Subcutaneous adipose tissue (tissue), 4 donors: ENCODE measurements around the gene MMP1. TPM values are rescaled to one million over a fixed set of nuclear protein-coding genes. Genes with fewer than 3 reads are reported as not detected.

Source experiments
- total RNA-seq, 4 donors: library from RNA; depleted of rRNA; stranded (reverse); fragments of >200 nt; gene quantifications; one replicate each; pipeline ENCODE4 v1.1.0, GENCODE V29; 2016

MMP1 gene
- total RNA-seq, 4 donors from 2014 or later: not detected

Other genes with a start within 250 kb of the MMP1 start
- gene MMP20, start 172.8 kb downstream of the MMP1 start, total RNA-seq: not detected
- gene MMP27, start 92.4 kb downstream of the MMP1 start, total RNA-seq: 1 to 10 TPM in 1 of 4 donors, under 1 TPM in 1, not detected in 2; 0.68 to 2.6 TPM
- gene MMP8, start 73.2 kb downstream of the MMP1 start, total RNA-seq: 10 to 100 TPM in 1 of 4 donors, 1 to 10 TPM in 1, under 1 TPM in 2; 0.19 to 11.7 (median 2.1) TPM
- not detected for gene MMP10, start 17.5 kb downstream of the MMP1 start, total RNA-seq
- gene MMP3, start 45.4 kb upstream of the MMP1 start, total RNA-seq: 100 to 1,000 TPM in 2 of 4 donors, 1 to 10 TPM in 2; 5.4 to 672 (median 67.4) TPM
- 10 to 100 TPM in 1 of 4 donors, not detected in 3; 17.0 TPM for gene MMP12, start 76.8 kb upstream of the MMP1 start, total RNA-seq
- under 1 TPM in 2 of 4 donors, not detected in 2; 0.38 to 0.44 TPM for gene MMP13, start 157.6 kb upstream of the MMP1 start, total RNA-seq